Measurements from ENCODE around the gene CELA1.

- TF ChIP-seq PBX2 (CRISPR knock-in tag; IDR thresholded peaks at IDR 0.05) (no peak), POLR2A (IDR thresholded peaks at IDR 0.05; ENCODE audit: insufficient read depth in 1 of 2, low read depth in 2 of 2, low read length in 2 of 2) (no peak), POLR2AphosphoS5 (IDR thresholded peaks at IDR 0.05; ENCODE audit: low read depth, low read length) (no peak), ADNP (CRISPR knock-in tag; IDR thresholded peaks at IDR 0.05) (no peak), YY1 (IDR thresholded peaks at IDR 0.05; ENCODE audit: insufficient read depth, insufficient replicate concordance, low read depth, low read length) (no peak)
Measured at GRCh38 chr12:51306507-51306906, 40.0 kb downstream of the CELA1 start.

All from HepG2 (cell line).